ENCODE results near the gene CRMP1. TPM values are rescaled to one million over a fixed set of nuclear protein-coding genes. Genes with fewer than 3 reads are reported as not detected.

The CRMP1 gene
- total RNA-seq, 6 donors from 2014 or later, result 0.89 to 5.7 (median 2.0) TPM

GRCh38 chr4:5776510-5776909, 116.4 kb downstream of the CRMP1 start:
- Histone ChIP-seq H3K4me1 (no peaks in the 10 kb centered on the region), H3K27ac (no peak overlapping the region), H3K4me3 (no peak overlapping the region), H3K36me3 (peaks cover 0 to 3% (median 0%) of the 10 kb centered on the region in 4 donors), H3K27me3 (no peaks in the 10 kb centered on the region), H3K9me3 (peaks cover 5 to 20% (median 9%) of the 10 kb centered on the region in 4 donors)
- ATAC-seq (ENCODE audit: low FRiP score in 2 of 2), result no peak
- WGBS, 2 donors, result 89 to 93% methylated on average over 1 of the region's 1 CpG
- no peak for TF ChIP-seq POLR2A (IDR thresholded peaks at IDR 0.05)
- no peak for DNase-seq

- TF ChIP-seq POLR2AphosphoS5 (IDR thresholded peaks at IDR 0.05), result no peak
- no peak for TF ChIP-seq POLR2A (IDR thresholded peaks at IDR 0.05)
- TF ChIP-seq, protein P1, sequence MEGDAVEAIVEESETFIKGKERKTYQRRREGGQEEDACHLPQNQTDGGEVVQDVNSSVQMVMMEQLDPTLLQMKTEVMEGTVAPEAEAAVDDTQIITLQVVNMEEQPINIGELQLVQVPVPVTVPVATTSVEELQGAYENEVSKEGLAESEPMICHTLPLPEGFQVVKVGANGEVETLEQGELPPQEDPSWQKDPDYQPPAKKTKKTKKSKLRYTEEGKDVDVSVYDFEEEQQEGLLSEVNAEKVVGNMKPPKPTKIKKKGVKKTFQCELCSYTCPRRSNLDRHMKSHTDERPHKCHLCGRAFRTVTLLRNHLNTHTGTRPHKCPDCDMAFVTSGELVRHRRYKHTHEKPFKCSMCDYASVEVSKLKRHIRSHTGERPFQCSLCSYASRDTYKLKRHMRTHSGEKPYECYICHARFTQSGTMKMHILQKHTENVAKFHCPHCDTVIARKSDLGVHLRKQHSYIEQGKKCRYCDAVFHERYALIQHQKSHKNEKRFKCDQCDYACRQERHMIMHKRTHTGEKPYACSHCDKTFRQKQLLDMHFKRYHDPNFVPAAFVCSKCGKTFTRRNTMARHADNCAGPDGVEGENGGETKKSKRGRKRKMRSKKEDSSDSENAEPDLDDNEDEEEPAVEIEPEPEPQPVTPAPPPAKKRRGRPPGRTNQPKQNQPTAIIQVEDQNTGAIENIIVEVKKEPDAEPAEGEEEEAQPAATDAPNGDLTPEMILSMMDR (IDR thresholded peaks at IDR 0.05), result no peak
- TF ChIP-seq EP300 (IDR thresholded peaks at IDR 0.05), result no peak
- no peak for ATAC-seq (ENCODE audit: low FRiP score in 2 of 2)
- no peaks in the 10 kb centered on the region for H3K27me3 ChIP-seq
- H3K27ac ChIP-seq, result no peak overlapping the region
- no peaks in the 10 kb centered on the region for H3K4me1 ChIP-seq
- no peak overlapping the region for H3K4me3 ChIP-seq
- peaks cover 5 to 20% (median 9%) of the 10 kb centered on the region in 4 donors for H3K9me3 ChIP-seq
- no peak for DNase-seq
- WGBS, 2 donors, result 78 to 80% methylated on average over 2 of the region's 2 CpGs
- H3K36me3 ChIP-seq, result peaks cover 0 to 5% (median 0%) of the 10 kb centered on the region in 4 donors
Observed at GRCh38 chr4:5774416-5775036, 118.4 kb downstream of the CRMP1 start.

- no peak overlapping the region for H3K27ac ChIP-seq
- ATAC-seq (ENCODE audit: low FRiP score in 2 of 2) (peak in 1 of 2 donors; percentile 50), DNase-seq (no peak)
- 94 to 100% methylated on average over 2 of the region's 2 CpGs for WGBS, 2 donors
- H3K36me3 ChIP-seq, result peaks cover 0 to 7% (median 0%) of the 10 kb centered on the region in 4 donors
- H3K4me3 ChIP-seq, result no peak overlapping the region
- peaks cover 5 to 20% (median 9%) of the 10 kb centered on the region in 4 donors for H3K9me3 ChIP-seq
- TF ChIP-seq POLR2AphosphoS5 (IDR thresholded peaks at IDR 0.05) (no peak), EP300 (IDR thresholded peaks at IDR 0.05) (no peak), POLR2A (IDR thresholded peaks at IDR 0.05) (no peak)
- TF ChIP-seq, protein P1 (IDR thresholded peaks at IDR 0.05), result no peak
- H3K27me3 ChIP-seq, result no peaks in the 10 kb centered on the region
- H3K4me1 ChIP-seq, result no peaks in the 10 kb centered on the region
Observed at GRCh38 chr4:5773271-5773555, 119.7 kb downstream of the CRMP1 start.

DNA sequence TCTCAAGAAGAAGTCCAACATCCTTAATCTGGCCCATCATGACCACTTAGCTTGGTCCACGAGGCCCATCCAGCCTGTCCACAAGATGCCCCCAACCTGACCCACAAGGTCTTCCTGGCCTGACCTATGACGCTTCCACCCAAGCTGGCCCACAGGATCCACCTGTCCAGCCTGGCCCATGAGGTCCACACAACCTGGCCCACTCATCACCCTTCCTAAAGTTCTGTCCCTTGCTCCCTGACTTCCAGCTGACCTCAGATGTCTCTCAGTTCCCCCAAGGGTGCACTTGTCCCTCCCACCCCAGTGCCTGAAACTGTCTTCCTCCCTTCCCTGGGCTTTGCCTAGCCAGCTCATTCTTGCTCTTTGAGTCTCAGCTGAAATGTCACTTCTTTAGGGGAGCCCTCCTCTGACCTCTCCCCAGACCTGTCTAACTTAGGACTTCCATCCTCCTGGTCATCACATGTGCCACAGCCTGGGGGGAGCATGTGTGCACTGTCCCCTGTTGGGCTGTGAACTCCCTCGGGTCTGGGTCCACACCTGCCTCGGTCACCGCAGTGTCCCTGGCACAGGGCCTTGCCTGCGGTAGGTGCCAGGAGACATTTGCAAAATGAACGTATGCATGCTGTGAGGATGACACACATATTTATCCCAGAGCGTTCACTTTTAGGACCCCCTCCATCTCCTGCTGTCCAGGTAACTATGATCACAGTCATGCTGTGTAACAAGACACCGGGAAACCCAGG, 120.2 kb downstream of the CRMP1 start:
- ATAC-seq (ENCODE audit: low FRiP score in 2 of 2), result peak; percentile 11 to 13

More for the DNA sequence above, 120.2 kb downstream of the CRMP1 start:
- TF ChIP-seq, protein P1 (IDR thresholded peaks at IDR 0.05), result no peak
- TF ChIP-seq EP300 (IDR thresholded peaks at IDR 0.05), result no peak
- TF ChIP-seq POLR2A (IDR thresholded peaks at IDR 0.05), result no peak
- no peak for TF ChIP-seq POLR2AphosphoS5 (IDR thresholded peaks at IDR 0.05)
- Histone ChIP-seq H3K36me3 (peaks cover 0 to 7% (median 0%) of the 10 kb centered on the region in 4 donors), H3K4me1 (no peaks in the 10 kb centered on the region), H3K27me3 (no peaks in the 10 kb centered on the region), H3K9me3 (peaks cover 5 to 20% (median 9%) of the 10 kb centered on the region in 4 donors), H3K27ac (no peak overlapping the region), H3K4me3 (no peak overlapping the region)
- WGBS, 2 donors, result 81 to 93% methylated on average over 7 to 9 of the region's 9 CpGs
- DNase-seq, result no peak

Small RNA genes within 50 kb of the gene (small RNA-seq; reads per million reads assigned to genes)
- 0 reads per million in 4 donors for gene MIR378D1

Other genes starting within 250 kb of the CRMP1 start
- gene EVC2, start 184.5 kb downstream of the CRMP1 start, total RNA-seq, result 10 to 100 TPM in 2 of 6 donors, 1 to 10 TPM in 4; 3.2 to 26.2 (median 5.6) TPM
- 10 to 100 TPM; 25.6 to 65.1 (median 36.2) TPM for gene EVC, start 181.9 kb downstream of the CRMP1 start, total RNA-seq
- 1 to 10 TPM in 2 of 6 donors, under 1 TPM in 4; 0.03 to 1.3 (median 0.65) TPM for gene C4orf50, start 125.3 kb upstream of the CRMP1 start, total RNA-seq

Data from upper lobe of left lung (tissue), 6 donors.